Measurements from ENCODE around the gene DLGAP4. TPM values are rescaled to one million over a fixed set of nuclear protein-coding genes. Genes with fewer than 3 reads are reported as not detected.

Gene DLGAP4
- total and polyA plus RNA-seq, 10 of the 15 experiments (the other 5 are each of a cell fraction or from before 2014, with no cell fraction given), result 0.42 to 43.3 (median 19.0) TPM

GRCh38 chr20:36352843-36353553, 46.9 kb downstream of the DLGAP4 start:
- DNase-seq (ENCODE audit: low read depth, low spot score) (no peak), FAIRE-seq (no peak), ATAC-seq (no peak)
- H3K27ac ChIP-seq (ENCODE audit: control insufficient read depth, insufficient read depth), result no peak overlapping the region
- H3K9me3 ChIP-seq (replicated peaks; ENCODE audit: control insufficient read depth, insufficient read depth, low read length), result no peaks in the 10 kb centered on the region
- H3K9ac ChIP-seq (ENCODE audit: control insufficient read depth, insufficient read depth, low read length), result no peak overlapping the region
- H3K4me2 ChIP-seq (ENCODE audit: control insufficient read depth, insufficient read depth), result no peak overlapping the region
- TF ChIP-seq SRF (IDR thresholded peaks at IDR 0.05; ENCODE audit: low read depth in 2 of 2, low read length in 2 of 2), result no peak
- TF ChIP-seq NFXL1 (IDR thresholded peaks at IDR 0.05; ENCODE audit: borderline replicate concordance), result no peak
- TF ChIP-seq TARDBP (IDR thresholded peaks at IDR 0.05; ENCODE audit: borderline replicate concordance), result no peak
- no peak for TF ChIP-seq CHD4 (IDR thresholded peaks at IDR 0.05)
- TF ChIP-seq PRDM15 (CRISPR knock-in tag; IDR thresholded peaks at IDR 0.05), result no peak
- TF ChIP-seq JUNB (IDR thresholded peaks at IDR 0.05), result no peak
- no peak for TF ChIP-seq E2F4 (IDR thresholded peaks at IDR 0.05; ENCODE audit: low read depth, low read length)
- no peak for TF ChIP-seq SIN3A (IDR thresholded peaks at IDR 0.05; ENCODE audit: low read depth, low read length)
- no TSS peak for BruUV-seq (replicated peaks)
- in situ Hi-C loops (cut with MboI) (no loop called here), intact Hi-C loops (cut with micrococcal nuclease; ENCODE audit: unreplicated experiment) (no loop called here)
- no peaks in the 10 kb centered on the region for H3K36me3 ChIP-seq (ENCODE audit: control insufficient read depth in 2 of 2, insufficient read depth in 2 of 2, low read length in 1 of 2)
- ChIA-PET RAD21 (ENCODE audit: unreplicated experiment) (no interaction called here), SMC1A (ENCODE audit: uncharacterized antibody, unreplicated experiment) (no interaction called here), POLR2A (interaction anchor here (0.5 kb wide), 1 partner anchor 319 kb away, joined by 3 read pairs; no protein-coding TSS in a partner anchor), CTCF (no interaction called here)
- H3K4me3 ChIP-seq, result no peak overlapping the region
- no peaks in the 10 kb centered on the region for H3K4me1 ChIP-seq (ENCODE audit: control insufficient read depth, insufficient read depth, low read length)
- H3K27me3 ChIP-seq (replicated peaks in 1 of 2; ENCODE audit: control insufficient read depth in 2 of 2, insufficient read depth in 2 of 2, low read length in 1 of 2), result peaks cover 2 to 3% of the 10 kb centered on the region in 2 experiments; a peak in 3 of 4 replicates
- 18% methylated on average over 11 of the region's 11 CpGs for WGBS (ENCODE audit: insufficient coverage, insufficient replicate concordance, low lambda C conversion rate, missing lambda C conversion rate)
- H3K79me2 ChIP-seq (ENCODE audit: control insufficient read depth, insufficient read depth, low read length), result no peaks in the 10 kb centered on the region
- H2AFZ ChIP-seq (ENCODE audit: control insufficient read depth, low read depth, low read length), result no peak overlapping the region
- no peaks in the 10 kb centered on the region for H4K20me1 ChIP-seq (ENCODE audit: control insufficient read depth, insufficient read depth)

Measured in GM12878 (cell line).